Lower leg skin (tissue), 3 donors: ENCODE measurements around the gene CCDC91.

ENCODE experiments used
- CTCF ChIP-seq, 3 donors: fragments of 450-650 bp; IDR thresholded peaks; one replicate each; pipeline ENCODE4 v1.5.1; 2016; ENCODE audit warnings: antibody characterized with exemption in 3 of 3, mild to moderate bottlenecking in 3 of 3, moderate library complexity in 2 of 3
- POLR2A ChIP-seq, 2 donors: fragments of 450-650 bp; IDR thresholded peaks; one replicate each; pipeline ENCODE4 v1.6.1; 2016 to 2017; ENCODE audit warnings: antibody characterized with exemption in 2 of 2, mild to moderate bottlenecking in 1 of 2, moderate library complexity in 1 of 2

DNA sequence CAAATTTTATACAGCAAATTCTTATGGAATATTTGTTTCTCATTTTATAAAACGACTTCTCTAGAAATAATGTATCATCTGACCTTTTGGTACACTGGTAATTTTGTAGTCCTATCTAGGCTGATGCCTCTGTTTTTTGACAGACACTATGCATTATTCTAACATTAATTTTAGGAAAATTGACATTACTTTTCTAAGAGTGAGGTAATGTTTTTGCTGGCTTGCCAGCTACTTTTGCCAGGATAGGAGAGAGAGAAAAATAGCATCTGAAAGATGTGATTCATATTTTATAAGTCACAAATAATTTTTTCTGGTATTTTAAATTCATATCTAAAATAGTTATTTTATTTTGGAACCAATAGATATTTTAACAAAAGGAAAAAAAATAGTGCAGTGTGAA lies 153.5 kb downstream of the CCDC91 start:
- no peak for TF ChIP-seq POLR2A (IDR thresholded peaks at IDR 0.05)
- no peak for TF ChIP-seq CTCF (IDR thresholded peaks at IDR 0.05)
